Mesendoderm (in vitro differentiated cells): ENCODE measurements around the gene SHPK.

ENCODE experiments used
- DNase-seq: peaks from one replicate; pipeline ENCODE4 v3.0.0; 2013
- H2AK5ac ChIP-seq: 2 replicates; pipeline ENCODE4 v1.6.1; 2013; ENCODE audit warnings: low read length, inconsistent platforms
- H2BK120ac ChIP-seq: 2 replicates; pipeline ENCODE4 v1.6.1; 2013; ENCODE audit warnings: low read depth, mild to moderate bottlenecking, low read length, moderate library complexity, mixed read lengths
- H2BK15ac ChIP-seq: replicated peaks from 2 replicates; pipeline ENCODE4 v1.6.1; 2013; ENCODE audit warnings: low read depth, mild to moderate bottlenecking, moderate library complexity
- H2BK5ac ChIP-seq: 2 replicates; pipeline ENCODE4 v1.6.1; 2013; ENCODE audit warnings: low read length, inconsistent platforms
- H3K18ac ChIP-seq: 2 replicates; pipeline ENCODE4 v1.6.1; 2013; ENCODE audit warnings: mild to moderate bottlenecking, low read length, mixed read lengths
- H3K23ac ChIP-seq: one replicate; pipeline ENCODE4 v1.6.1; 2013; ENCODE audit warnings: low read length
- H3K27ac ChIP-seq: 2 replicates; pipeline ENCODE4 v1.5.1; 2013; ENCODE audit warnings: low read depth, mild to moderate bottlenecking, inconsistent platforms, low read length, moderate library complexity
- H3K27me3 ChIP-seq: 2 replicates; pipeline ENCODE4 v1.6.1; 2013; ENCODE audit warnings: low read length, control low read depth, mild to moderate bottlenecking, inconsistent platforms; ENCODE audit not compliant: insufficient read depth, poor library complexity
- H3K36me3 ChIP-seq: 2 replicates; pipeline ENCODE4 v1.6.1; 2013; ENCODE audit warnings: low read length, inconsistent platforms; ENCODE audit not compliant: control insufficient read depth, insufficient read depth
- H3K4ac ChIP-seq: one replicate; pipeline ENCODE4 v1.6.1; 2013; ENCODE audit warnings: low read depth, mild to moderate bottlenecking, low read length, moderate library complexity
- H3K4me1 ChIP-seq: 2 replicates; pipeline ENCODE4 v1.6.1; 2013; ENCODE audit warnings: low read depth, low read length, inconsistent platforms; ENCODE audit not compliant: control insufficient read depth
- H3K4me2 ChIP-seq: 2 replicates; pipeline ENCODE4 v1.6.1; 2013; ENCODE audit warnings: low read length
- H3K4me3 ChIP-seq: 2 replicates; pipeline ENCODE4 v1.5.1; 2013; ENCODE audit warnings: mild to moderate bottlenecking, low read length
- H3K56ac ChIP-seq: one replicate; pipeline ENCODE4 v1.6.1; 2013; ENCODE audit warnings: low read length
- H3K79me1 ChIP-seq: 2 replicates; pipeline ENCODE4 v1.6.1; 2013; ENCODE audit warnings: low read length, inconsistent platforms
- H3K79me2 ChIP-seq: 2 replicates; pipeline ENCODE4 v1.6.1; 2013; ENCODE audit warnings: mild to moderate bottlenecking, low read length; ENCODE audit not compliant: control insufficient read depth, insufficient read depth
- H3K9ac ChIP-seq: 2 replicates; pipeline ENCODE4 v1.6.1; 2013; ENCODE audit warnings: low read length, inconsistent platforms
- H4K5ac ChIP-seq: one replicate; pipeline ENCODE4 v1.6.1; 2013; ENCODE audit warnings: low read length
- H4K8ac ChIP-seq: one replicate; pipeline ENCODE4 v1.6.1; 2013; ENCODE audit warnings: low read depth, mild to moderate bottlenecking, control low read depth, low read length, moderate library complexity
- WGBS: extraction: QIAGEN DNeasy Blood & Tissue Kit; methylation state at CpG from one replicate; pipeline ENCODE4 v1.1.7; 2013; ENCODE audit warnings: low lambda C conversion rate, missing lambda C conversion rate; ENCODE audit not compliant: insufficient coverage; ENCODE audit errors: extremely low coverage; 5-methylcytosine and 5-hydroxymethylcytosine counted together

Gene SHPK

DNA sequence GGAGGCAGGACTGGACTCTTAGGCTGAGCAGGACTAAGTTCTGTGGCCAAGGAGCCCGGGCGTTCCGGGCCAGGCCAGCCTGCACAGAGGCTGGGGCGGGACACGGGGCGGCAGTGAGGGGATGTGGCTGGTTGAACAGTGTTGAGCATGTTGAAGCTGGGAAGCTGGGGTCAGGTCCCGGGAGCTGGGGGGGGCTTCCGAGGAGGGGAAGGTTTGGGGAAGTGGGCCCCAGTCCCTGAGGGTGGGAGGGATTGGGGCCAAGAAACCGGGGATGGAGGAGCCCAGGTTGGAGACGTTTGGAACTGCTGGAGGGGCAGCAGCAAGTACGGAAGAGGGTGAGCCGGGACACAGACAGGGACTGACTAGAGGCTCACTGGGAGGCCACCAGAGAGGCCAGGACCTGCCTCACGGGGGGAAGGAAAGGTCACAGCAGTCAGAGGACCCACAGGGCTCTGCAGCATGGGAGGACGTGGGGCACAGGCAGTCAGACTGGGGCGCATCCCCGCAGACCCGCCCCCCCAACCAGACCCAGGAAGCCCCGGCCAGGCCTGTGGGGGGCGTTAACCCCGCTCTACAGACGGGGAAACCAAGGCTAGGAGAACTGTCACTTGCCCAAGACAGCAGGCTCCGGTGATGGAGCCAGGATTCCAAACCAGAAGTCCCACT, 22.9 kb upstream of the SHPK start:
- Histone ChIP-seq H4K5ac (no peak overlapping the region), H3K9ac (no peak overlapping the region), H3K56ac (no peak overlapping the region), H2BK120ac (no peak overlapping the region), H3K27me3 (no peaks in the 10 kb centered on the region), H3K27ac (no peak overlapping the region), H2BK5ac (no peak overlapping the region), H3K79me2 (no peaks in the 10 kb centered on the region), H2AK5ac (no peak overlapping the region), H4K8ac (no peak overlapping the region), H3K4me2 (no peak overlapping the region), H3K4me1 (no peaks in the 10 kb centered on the region), H3K23ac (no peak overlapping the region), H2BK15ac (no peak overlapping the region), H3K36me3 (no peaks in the 10 kb centered on the region), H3K79me1 (no peaks in the 10 kb centered on the region), H3K4ac (no peak overlapping the region), H3K4me3 (no peak overlapping the region), H3K18ac (no peak overlapping the region)
- WGBS: no CpG with 5 or more reads among the region's 22 CpGs
- DNase-seq: no peak

DNA sequence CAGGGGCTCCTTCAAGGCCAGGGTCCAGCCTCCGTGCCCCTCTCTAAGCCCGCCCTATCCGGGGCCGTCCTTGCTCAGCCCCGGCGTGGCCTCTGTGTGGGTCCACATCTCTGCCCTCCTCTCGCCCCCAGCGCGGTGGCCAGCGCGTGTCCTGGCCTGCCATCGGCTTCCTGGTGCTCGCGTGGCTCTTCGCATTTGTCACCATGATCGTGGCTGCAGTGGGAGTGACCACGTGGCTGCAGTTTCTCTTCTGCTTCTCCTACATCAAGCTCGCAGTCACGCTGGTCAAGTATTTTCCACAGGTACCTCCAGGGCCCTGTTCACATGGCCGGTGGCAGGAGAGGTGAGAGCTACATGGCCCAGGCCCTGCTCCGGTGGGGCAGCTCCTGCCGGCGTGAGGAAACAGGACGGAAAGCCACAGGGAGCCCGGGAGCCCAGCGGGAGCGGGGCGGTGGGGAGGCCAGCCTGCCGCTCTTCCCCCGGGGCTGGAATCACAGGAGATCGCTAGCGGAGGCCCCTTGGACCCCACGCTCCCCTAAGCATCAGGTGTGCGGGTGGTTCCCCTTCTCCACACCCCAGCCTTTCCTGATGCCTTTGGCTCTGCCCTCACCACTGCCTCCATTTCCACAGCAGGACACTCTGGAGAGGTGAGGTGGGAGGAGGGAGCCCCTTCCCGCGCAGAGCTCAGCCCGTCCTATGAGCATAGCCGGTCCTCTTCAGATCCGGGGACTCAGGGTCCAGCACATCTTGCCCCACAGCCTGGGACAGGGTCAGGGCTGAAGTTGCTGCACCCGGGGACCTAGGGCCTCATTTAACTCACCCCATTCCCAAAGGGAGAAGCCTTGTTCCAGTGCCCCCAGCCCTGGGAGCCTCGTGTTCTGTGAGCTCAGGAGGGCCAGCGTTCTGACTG, 22.1 kb upstream of the SHPK start:
- Histone ChIP-seq H4K5ac (no peak overlapping the region), H3K9ac (no peak overlapping the region), H3K4me1 (no peaks in the 10 kb centered on the region), H3K79me1 (no peaks in the 10 kb centered on the region), H3K27me3 (no peaks in the 10 kb centered on the region), H3K4me3 (no peak overlapping the region), H3K27ac (no peak overlapping the region), H3K56ac (no peak overlapping the region), H3K4me2 (no peak overlapping the region), H4K8ac (no peak overlapping the region), H2BK15ac (no peak overlapping the region), H3K18ac (no peak overlapping the region), H3K4ac (no peak overlapping the region), H2BK120ac (no peak overlapping the region), H3K79me2 (no peaks in the 10 kb centered on the region), H3K36me3 (no peaks in the 10 kb centered on the region), H2AK5ac (no peak overlapping the region), H2BK5ac (no peak overlapping the region), H3K23ac (no peak overlapping the region)
- no peak for DNase-seq
- WGBS: no CpG with 5 or more reads among the region's 42 CpGs

DNA sequence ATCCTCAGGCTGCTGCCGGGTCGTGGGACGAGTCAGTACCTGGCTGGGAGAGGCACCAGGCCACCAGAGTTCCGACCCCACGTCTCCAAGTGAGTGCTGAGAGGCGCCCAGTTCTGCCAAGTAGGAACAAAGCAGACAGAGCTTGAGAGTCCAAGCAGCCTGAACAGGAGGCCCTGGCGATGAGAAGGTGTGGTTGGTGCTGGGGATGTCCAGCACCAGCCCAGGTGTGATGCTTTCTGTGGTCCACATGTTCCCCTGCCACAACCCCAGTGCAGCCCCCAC, 21.5 kb upstream of the SHPK start:
- DNase-seq: no peak
- Histone ChIP-seq H3K27ac (no peak overlapping the region), H3K27me3 (no peaks in the 10 kb centered on the region), H2AK5ac (no peak overlapping the region), H3K4ac (no peak overlapping the region), H3K4me1 (no peaks in the 10 kb centered on the region), H2BK120ac (no peak overlapping the region), H2BK5ac (no peak overlapping the region), H2BK15ac (no peak overlapping the region), H3K79me1 (no peaks in the 10 kb centered on the region), H3K23ac (no peak overlapping the region), H3K79me2 (no peaks in the 10 kb centered on the region), H3K4me2 (no peak overlapping the region), H3K18ac (no peak overlapping the region), H4K8ac (no peak overlapping the region), H3K4me3 (no peak overlapping the region), H3K56ac (no peak overlapping the region), H3K36me3 (no peaks in the 10 kb centered on the region), H4K5ac (no peak overlapping the region), H3K9ac (no peak overlapping the region)
- WGBS: no CpG with 5 or more reads among the region's 7 CpGs

DNA sequence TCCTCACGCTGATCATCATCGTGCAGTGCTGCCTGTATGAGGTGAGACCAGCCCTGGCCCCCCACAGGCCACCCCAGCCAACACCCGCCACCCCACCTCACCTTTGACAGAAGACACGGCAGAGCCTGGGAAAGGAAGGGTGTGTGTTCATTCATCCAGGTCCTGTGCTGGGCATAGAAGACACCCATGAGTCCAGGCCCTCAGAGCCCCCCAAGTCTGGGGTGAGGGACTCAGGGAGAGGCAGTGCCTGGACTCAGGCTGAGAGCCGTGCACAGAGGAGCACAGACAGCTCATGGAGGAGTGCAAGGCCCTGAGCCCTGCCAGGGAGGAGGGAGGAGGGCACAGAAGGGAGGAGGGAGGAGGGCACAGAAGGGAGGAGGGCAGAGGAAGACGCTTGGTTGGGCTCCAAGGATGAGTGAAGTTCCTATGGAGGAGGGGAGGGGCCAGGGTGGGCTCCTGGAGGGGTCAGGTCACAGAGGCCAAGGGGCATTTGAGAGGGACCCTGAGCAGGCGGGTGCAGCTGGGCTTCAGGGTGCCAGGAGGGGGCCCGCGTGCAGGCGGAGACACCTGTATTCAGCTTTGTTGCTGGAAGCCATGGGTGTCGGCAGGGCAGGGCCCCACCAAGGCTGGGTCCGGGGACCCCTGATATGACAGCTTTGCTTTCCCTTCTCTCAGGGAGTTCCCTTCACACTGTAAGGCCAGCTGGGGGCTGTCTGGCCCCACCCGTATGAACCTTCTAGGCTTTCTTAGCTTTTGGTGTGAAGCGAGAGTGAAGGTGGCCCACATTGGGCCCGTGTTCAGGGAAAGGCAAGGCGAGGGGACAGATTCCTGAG, 20.9 kb upstream of the SHPK start:
- H3K79me2 ChIP-seq: no peaks in the 10 kb centered on the region
- no peak overlapping the region for H3K4me2 ChIP-seq
- WGBS: no CpG with 5 or more reads among the region's 16 CpGs
- no peak overlapping the region for H3K4ac ChIP-seq
- no peak overlapping the region for H2BK15ac ChIP-seq
- H3K36me3 ChIP-seq: no peaks in the 10 kb centered on the region
- H3K79me1 ChIP-seq: no peaks in the 10 kb centered on the region
- H2BK120ac ChIP-seq: no peak overlapping the region
- no peaks in the 10 kb centered on the region for H3K4me1 ChIP-seq
- H4K8ac ChIP-seq: no peak overlapping the region
- DNase-seq: no peak
- no peak overlapping the region for H3K56ac ChIP-seq
- no peak overlapping the region for H3K18ac ChIP-seq
- H3K27me3 ChIP-seq: no peaks in the 10 kb centered on the region
- H3K4me3 ChIP-seq: no peak overlapping the region
- no peak overlapping the region for H2AK5ac ChIP-seq
- H3K9ac ChIP-seq: no peak overlapping the region
- no peak overlapping the region for H4K5ac ChIP-seq
- H3K23ac ChIP-seq: no peak overlapping the region
- no peak overlapping the region for H2BK5ac ChIP-seq
- H3K27ac ChIP-seq: no peak overlapping the region

DNA sequence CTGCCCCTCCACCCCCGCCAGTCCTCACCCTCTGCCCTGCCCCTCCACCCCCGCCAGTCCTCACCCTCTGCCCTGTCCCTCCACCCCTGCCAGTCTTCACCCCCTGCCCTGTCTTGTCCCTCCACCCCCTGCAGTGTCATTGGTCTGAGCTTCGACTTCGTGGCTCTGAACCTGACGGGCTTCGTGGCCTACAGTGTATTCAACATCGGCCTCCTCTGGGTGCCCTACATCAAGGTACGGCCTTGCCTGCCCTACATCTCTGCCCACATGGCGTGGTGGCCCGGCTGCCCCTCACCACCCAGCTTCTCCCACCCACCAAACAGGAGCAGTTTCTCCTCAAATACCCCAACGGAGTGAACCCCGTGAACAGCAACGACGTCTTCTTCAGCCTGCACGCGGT, 20.3 kb upstream of the SHPK start:
- no peak overlapping the region for H3K9ac ChIP-seq
- H3K36me3 ChIP-seq: no peaks in the 10 kb centered on the region
- no peak overlapping the region for H3K56ac ChIP-seq
- H3K4me1 ChIP-seq: no peaks in the 10 kb centered on the region
- H3K79me2 ChIP-seq: no peaks in the 10 kb centered on the region
- H3K4ac ChIP-seq: no peak overlapping the region
- H3K4me2 ChIP-seq: no peak overlapping the region
- no peaks in the 10 kb centered on the region for H3K27me3 ChIP-seq
- H3K23ac ChIP-seq: no peak overlapping the region
- no peak overlapping the region for H4K8ac ChIP-seq
- no CpG with 5 or more reads among the region's 16 CpGs for WGBS
- H2BK5ac ChIP-seq: no peak overlapping the region
- H2BK120ac ChIP-seq: no peak overlapping the region
- H3K18ac ChIP-seq: no peak overlapping the region
- H2AK5ac ChIP-seq: no peak overlapping the region
- H3K79me1 ChIP-seq: no peaks in the 10 kb centered on the region
- H3K27ac ChIP-seq: no peak overlapping the region
- DNase-seq: no peak
- no peak overlapping the region for H4K5ac ChIP-seq
- H2BK15ac ChIP-seq: no peak overlapping the region
- no peak overlapping the region for H3K4me3 ChIP-seq
